ENCODE measurements around the gene NRAP. TPM values are rescaled to one million over a fixed set of nuclear protein-coding genes. Genes with fewer than 3 reads are reported as not detected.
A peak's percentile ranks its signal among the peaks of the same experiment; 100 is the strongest.

The NRAP gene
- total RNA-seq, 2 donors from 2014 or later, result not detected

DNA sequence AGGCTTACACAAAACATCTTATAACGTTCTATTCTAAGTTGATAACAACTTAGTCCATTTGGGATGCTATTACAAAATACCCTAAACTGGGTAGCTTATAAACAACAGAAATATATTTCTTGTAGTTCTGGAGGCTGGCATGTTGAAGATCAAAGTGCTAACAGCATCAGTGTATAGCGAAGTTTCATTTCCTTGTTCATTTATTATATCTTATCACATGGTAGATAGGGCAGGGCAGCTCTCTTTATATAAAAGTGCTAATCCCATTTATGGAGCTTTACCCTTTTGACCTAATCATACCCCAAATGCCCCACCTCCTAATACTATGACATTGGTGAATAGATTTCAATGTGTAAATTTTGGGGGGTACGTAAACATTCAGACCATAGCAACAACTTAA is 22.2 kb upstream of the NRAP start:
- TF ChIP-seq, protein P1, sequence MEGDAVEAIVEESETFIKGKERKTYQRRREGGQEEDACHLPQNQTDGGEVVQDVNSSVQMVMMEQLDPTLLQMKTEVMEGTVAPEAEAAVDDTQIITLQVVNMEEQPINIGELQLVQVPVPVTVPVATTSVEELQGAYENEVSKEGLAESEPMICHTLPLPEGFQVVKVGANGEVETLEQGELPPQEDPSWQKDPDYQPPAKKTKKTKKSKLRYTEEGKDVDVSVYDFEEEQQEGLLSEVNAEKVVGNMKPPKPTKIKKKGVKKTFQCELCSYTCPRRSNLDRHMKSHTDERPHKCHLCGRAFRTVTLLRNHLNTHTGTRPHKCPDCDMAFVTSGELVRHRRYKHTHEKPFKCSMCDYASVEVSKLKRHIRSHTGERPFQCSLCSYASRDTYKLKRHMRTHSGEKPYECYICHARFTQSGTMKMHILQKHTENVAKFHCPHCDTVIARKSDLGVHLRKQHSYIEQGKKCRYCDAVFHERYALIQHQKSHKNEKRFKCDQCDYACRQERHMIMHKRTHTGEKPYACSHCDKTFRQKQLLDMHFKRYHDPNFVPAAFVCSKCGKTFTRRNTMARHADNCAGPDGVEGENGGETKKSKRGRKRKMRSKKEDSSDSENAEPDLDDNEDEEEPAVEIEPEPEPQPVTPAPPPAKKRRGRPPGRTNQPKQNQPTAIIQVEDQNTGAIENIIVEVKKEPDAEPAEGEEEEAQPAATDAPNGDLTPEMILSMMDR (IDR thresholded peaks at IDR 0.05), result no peak
- no peak for TF ChIP-seq POLR2A (IDR thresholded peaks at IDR 0.05)
- Histone ChIP-seq H3K36me3 (replicated peaks in 1 of 2; ENCODE audit: insufficient read depth in 1 of 2, low read depth in 2 of 2) (no peaks in the 10 kb centered on the region), H3K27me3 (no peaks in the 10 kb centered on the region), H3K9me3 (no peaks in the 10 kb centered on the region), H3K4me1 (peaks cover 10% of the 10 kb centered on the region), H3K4me3 (no peak overlapping the region), H3K27ac (no peak overlapping the region)
- ATAC-seq (no peak), DNase-seq (no peak)
- intact Hi-C loops (cut with DNase I), result no loop called here
- WGBS, 2 donors, result 78 to 80% methylated on average over 3 of the region's 3 CpGs

DNA sequence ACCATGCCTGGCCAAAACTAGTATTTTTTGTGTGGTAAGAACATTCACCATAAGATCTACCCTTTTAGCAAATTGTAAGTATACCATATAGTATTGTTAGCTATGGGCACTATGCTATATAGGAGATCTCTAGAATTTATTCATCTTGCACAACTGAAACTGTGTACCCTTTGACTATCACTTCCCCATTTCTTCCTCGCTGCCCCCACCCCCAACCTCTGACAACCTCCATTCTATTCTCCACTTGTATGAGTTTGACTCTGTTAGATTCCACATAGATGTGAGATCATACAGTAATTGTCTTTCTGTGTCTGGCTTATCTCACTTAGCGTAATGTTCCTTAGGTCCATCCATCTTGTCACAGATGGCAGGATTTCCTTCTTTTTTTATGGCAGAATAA is 19.5 kb upstream of the NRAP start:
- TF ChIP-seq, protein P1 (IDR thresholded peaks at IDR 0.05), result no peak
- no peak for TF ChIP-seq POLR2A (IDR thresholded peaks at IDR 0.05)
- DNase-seq (no peak), ATAC-seq (no peak)
- Histone ChIP-seq H3K9me3 (no peaks in the 10 kb centered on the region), H3K4me1 (peaks cover 16% of the 10 kb centered on the region), H3K27me3 (no peaks in the 10 kb centered on the region), H3K36me3 (replicated peaks in 1 of 2; ENCODE audit: insufficient read depth in 1 of 2, low read depth in 2 of 2) (no peaks in the 10 kb centered on the region), H3K27ac (no peak overlapping the region), H3K4me3 (no peak overlapping the region)
- WGBS, 2 donors, result 85 to 93% methylated on average over 2 of the region's 2 CpGs
- intact Hi-C loops (cut with DNase I), result no loop called here

DNA sequence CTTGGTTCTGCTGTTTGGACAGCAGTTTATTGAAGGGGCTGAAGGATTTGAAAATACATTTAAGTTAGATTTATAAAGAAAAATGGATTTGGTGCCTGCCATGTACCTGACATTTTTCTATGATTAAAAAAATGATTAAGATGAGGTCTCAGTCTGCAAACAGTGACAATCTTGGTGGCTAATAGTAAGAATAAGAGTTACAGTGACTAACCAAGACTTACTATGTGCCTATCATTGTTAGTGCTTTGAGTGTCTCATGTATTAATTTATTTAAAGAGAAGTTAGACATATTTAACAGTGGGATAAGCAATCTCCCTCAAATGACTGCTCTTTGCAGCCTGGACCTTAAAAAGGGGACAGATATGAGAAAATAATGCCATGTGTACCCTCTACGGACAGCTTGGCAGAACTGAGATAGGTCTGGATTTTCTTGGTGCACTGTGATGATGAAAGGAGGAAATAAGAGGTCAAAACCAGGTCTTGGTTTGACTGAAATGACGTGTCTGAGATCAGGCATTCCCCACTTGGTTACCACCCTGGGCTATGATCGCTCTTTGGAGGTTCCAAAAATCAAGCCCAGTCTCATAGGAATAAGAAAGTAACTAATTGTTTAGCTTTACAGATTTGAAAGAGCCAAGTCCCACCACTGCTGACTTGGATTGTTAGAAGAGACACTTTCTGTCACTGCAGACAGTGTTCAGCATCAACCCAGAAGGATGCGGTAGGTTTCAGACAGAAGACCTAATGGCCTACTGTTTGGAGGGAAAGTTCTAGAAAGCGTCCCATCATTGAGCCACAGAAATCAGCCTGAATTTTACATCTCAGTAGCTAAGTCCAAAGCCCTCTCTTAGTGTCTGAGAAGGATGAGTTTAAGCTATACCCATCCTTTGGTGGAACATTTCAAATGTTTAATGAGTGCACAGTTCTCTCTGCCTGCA is 18.0 kb upstream of the NRAP start:
- Histone ChIP-seq H3K9me3 (no peaks in the 10 kb centered on the region), H3K27me3 (no peaks in the 10 kb centered on the region), H3K36me3 (replicated peaks in 1 of 2; ENCODE audit: insufficient read depth in 1 of 2, low read depth in 2 of 2) (no peaks in the 10 kb centered on the region), H3K4me3 (no peak overlapping the region), H3K27ac (peak overlapping the region in 2 of 4 donors; percentile 96 to 99), H3K4me1 (peaks cover 16% of the 10 kb centered on the region)
- no peak for TF ChIP-seq POLR2A (IDR thresholded peaks at IDR 0.05)
- TF ChIP-seq, protein P1 (IDR thresholded peaks at IDR 0.05), result no peak
- DNase-seq (no peak), ATAC-seq (no peak)
- WGBS, 2 donors, result 80 to 84% methylated on average over 5 of the region's 5 CpGs
- intact Hi-C loops (cut with DNase I), result no loop called here

DNA sequence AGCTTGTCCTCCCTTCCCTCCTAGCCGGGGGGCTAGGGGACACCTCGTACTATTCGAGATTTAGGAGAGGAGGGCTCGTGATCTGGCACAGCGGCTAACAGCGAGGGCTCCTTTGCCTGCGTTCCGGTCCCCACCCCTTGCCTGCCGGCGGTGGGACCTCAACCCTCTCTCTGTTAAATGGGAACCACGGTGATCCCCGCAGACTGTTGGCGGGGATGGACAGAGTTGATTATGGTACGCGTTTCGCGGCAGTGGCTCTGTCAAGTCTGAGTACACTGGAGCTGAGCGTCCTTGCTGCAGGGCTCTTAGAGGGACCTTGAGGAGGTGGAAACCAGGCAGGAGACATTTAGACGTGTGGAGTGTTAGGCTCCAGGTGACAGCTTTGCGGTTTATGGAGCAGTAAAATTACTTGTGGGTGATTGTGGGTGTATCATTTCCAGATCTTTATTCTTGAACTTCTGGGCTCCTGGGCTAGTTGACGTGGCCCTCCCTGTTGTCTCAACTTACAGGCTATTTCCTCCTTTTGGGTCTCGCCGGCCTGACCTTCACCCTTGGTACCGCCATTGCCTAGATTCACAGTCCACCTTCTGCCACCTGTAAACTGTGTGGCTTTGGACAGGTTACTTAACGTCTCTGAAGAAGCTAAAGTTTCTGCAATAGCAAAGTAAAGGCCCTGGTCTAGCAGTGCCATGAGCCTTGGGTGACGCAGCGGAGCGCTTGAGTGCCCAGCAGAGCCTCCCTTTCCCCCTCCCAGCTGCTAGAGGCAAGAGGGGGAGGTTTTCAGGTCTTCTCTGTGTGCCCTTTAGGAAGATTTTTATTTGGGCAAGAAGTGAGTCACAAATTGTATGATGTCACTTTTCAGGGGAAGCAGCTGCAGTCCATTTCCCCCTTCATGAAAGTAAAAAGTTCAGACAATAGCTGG is 16.6 kb upstream of the NRAP start:
- H3K9me3 ChIP-seq, result no peaks in the 10 kb centered on the region
- ATAC-seq (peak; percentile 33), DNase-seq (peak; percentile 48 to 60 (median 54))
- intact Hi-C loops (cut with DNase I), result no loop called here
- H3K27me3 ChIP-seq, result no peaks in the 10 kb centered on the region
- H3K4me1 ChIP-seq, result peaks cover 16% of the 10 kb centered on the region
- H3K4me3 ChIP-seq, result peak overlapping the region; percentile 53 to 93
- H3K27ac ChIP-seq, result peak overlapping the region; percentile 86 to 99 (median 96)
- H3K36me3 ChIP-seq (replicated peaks in 1 of 2; ENCODE audit: insufficient read depth in 1 of 2, low read depth in 2 of 2), result no peaks in the 10 kb centered on the region
- TF ChIP-seq, protein P1 (IDR thresholded peaks at IDR 0.05), result no peak
- TF ChIP-seq POLR2A (IDR thresholded peaks at IDR 0.05), result no peak
- 2 to 3% methylated on average over 17 to 28 of the region's 28 CpGs for WGBS, 2 donors
